Activated naive CD8-positive, alpha-beta T cell treated with anti-CD3 and anti-CD28 coated beads, Interleukin-2, amount 10 ng/mL, durations not matched to agents 7 days and 5 days (primary cell): ENCODE results near the gene GMNN. TPM values are rescaled to one million over a fixed set of nuclear protein-coding genes. Genes with fewer than 3 reads are reported as not detected.
A peak's percentile ranks its signal among the peaks of the same experiment; 100 is the strongest.

Source experiments
- ATAC-seq: fragments of 150-1000 bp; cut with Tn5 transposase; one replicate; pipeline ENCODE4 v1.10.0; 2021; ENCODE audit warnings: low read depth, moderate library complexity
- POLR2A ChIA-PET: fragments of 350-600 bp; sonication (Branson Sonifier 250); formaldehyde crosslinking; loops from one replicate; lab custom pipeline; 2021; ENCODE audit warnings: antibody characterized with exemption; lab: Charles Lee
- DNase-seq: peaks from one replicate; pipeline ENCODE4 v3.0.0; 2021
- H3K27ac Mint-ChIP-seq: one replicate; pipeline ENCODE4 v1.8.0; 2022; ENCODE audit warnings: mild to moderate bottlenecking, mixed read lengths
- H3K27me3 Mint-ChIP-seq: one replicate; pipeline ENCODE4 v1.8.0; 2022; ENCODE audit warnings: mild to moderate bottlenecking, moderate library complexity, mixed read lengths
- H3K36me3 Mint-ChIP-seq: one replicate; pipeline ENCODE4 v1.8.0; 2021; ENCODE audit warnings: mild to moderate bottlenecking, mixed read lengths
- H3K4me1 Mint-ChIP-seq: one replicate; pipeline ENCODE4 v1.8.0; 2021; ENCODE audit warnings: mixed read lengths
- H3K4me3 Mint-ChIP-seq: one replicate; pipeline ENCODE4 v1.8.0; 2022; ENCODE audit warnings: mild to moderate bottlenecking, moderate library complexity, mixed read lengths
- H3K9me3 Mint-ChIP-seq: one replicate; pipeline ENCODE4 v1.8.0; 2021; ENCODE audit warnings: mixed read lengths
- total RNA-seq, 2 experiments: library from RNA; stranded (reverse); gene quantifications; one replicate each; pipeline ENCODE4 v1.2.3, GENCODE V29; 2021

The GMNN gene
- total RNA-seq, 2 experiments from 2014 or later, result 50.1 to 53.5 TPM

DNA sequence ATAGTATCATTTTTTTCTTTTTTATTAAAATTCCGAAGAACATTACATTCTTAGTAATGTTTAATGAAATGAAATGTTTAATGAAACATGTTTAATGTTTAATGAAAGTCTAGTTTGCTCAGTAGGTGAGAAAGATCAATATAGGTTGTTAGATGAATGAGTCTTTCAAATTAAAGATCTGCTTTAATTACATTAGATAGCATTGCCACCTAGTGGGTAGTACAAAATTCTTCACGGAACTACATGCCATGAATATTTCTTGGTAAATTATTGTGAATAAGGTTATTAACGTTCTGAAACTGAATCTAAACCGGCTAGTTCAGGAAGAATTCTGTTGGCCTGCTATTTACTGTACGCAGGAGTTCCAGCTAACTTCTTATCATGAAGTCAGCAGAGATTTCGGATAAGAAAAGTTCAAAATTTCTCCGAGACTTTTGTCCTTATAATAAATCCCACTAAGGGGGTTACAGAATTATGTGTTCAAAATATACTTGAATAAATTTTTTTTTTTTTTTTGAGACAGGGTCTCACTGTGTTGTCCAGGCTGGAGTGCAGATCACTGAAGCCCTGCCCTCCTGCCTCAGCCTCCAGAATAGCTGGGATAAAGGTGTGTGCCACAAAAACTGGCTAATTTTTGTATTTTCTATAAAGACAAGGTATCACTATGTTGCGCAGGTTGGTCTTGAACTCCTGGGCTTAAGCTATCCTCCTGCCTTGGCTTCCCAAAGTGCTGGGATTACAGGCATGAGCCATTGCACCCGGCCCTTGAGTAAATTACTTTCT is 7.9 kb upstream of the GMNN start:
- H3K9me3 Mint-ChIP-seq, result peaks cover under 1% of the 10 kb centered on the region
- H3K27ac Mint-ChIP-seq, result no peak overlapping the region
- DNase-seq (no peak), ATAC-seq (no peak)
- H3K36me3 Mint-ChIP-seq, result no peaks in the 10 kb centered on the region
- POLR2A ChIA-PET, result interaction anchor here (0.5 to 0.7 kb wide), 3 partner anchors 45 to 59 kb away, joined by 3 to 6 read pairs (median 3); no protein-coding TSS in a partner anchor
- no peaks in the 10 kb centered on the region for H3K27me3 Mint-ChIP-seq
- H3K4me3 Mint-ChIP-seq, result no peak overlapping the region
- peaks cover 4% of the 10 kb centered on the region for H3K4me1 Mint-ChIP-seq

DNA sequence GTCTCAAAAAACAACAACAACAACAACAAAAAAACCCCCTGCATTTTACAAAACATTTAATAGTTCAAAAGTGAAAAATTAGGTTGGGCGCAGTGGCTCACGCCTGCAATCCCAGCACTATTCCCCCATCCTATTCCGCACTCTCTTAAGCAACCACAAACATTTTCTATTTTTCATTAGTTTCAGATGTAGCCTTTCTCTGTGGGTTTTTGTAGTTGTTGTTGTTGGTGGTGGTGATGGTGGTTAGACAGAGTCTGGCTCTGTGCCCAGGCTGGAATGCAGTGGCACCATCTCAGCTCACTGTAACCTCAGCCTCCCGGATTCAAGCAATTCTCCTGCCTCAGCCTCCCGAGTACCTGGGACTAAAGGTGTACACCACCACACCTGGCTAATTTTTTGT is 6.4 kb upstream of the GMNN start:
- ATAC-seq (no peak), DNase-seq (no peak)
- Mint-ChIP-seq H3K4me3 (no peak overlapping the region), H3K9me3 (no peaks in the 10 kb centered on the region), H3K36me3 (no peaks in the 10 kb centered on the region), H3K4me1 (peaks cover 3% of the 10 kb centered on the region), H3K27me3 (no peaks in the 10 kb centered on the region), H3K27ac (no peak overlapping the region)
- POLR2A ChIA-PET, result no interaction called here

DNA sequence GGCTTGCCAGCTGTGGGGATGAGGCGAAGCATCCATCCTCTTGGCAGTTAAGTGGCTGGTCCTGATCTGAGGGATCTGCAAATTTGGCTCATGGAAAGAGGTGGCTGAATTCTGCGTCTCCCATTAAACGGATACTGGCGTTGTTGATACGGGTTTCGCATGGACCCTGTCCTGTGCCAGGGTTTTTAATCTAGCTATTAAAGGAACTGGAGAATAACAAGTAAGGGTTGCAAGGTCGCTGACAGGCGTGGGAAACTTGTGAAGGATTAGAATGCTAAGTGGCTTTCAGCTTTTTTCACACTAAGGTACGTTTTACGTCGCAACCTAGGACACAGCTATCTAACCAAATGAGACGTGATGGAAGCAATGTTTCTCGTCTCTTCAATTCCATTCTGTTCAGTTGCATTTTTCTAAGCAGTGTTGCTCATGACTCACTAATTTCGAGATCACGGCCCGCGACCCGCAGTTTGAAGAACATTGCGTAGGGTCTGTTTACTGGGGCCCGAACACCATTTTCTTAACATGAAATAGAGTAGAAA is 852 bp downstream of the GMNN start:
- no peak for ATAC-seq
- no peaks in the 10 kb centered on the region for H3K9me3 Mint-ChIP-seq
- H3K36me3 Mint-ChIP-seq, result peaks cover 26% of the 10 kb centered on the region
- H3K4me3 Mint-ChIP-seq, result peak overlapping the region; percentile 98
- DNase-seq, result no peak
- peak overlapping the region; percentile 99 for H3K27ac Mint-ChIP-seq
- peaks cover 30% of the 10 kb centered on the region for H3K4me1 Mint-ChIP-seq
- POLR2A ChIA-PET, result interaction anchor here (0.6 to 2.6 kb wide), 7 partner anchors 13 to 113 kb away, joined by 3 to 18 read pairs (median 3); partner anchors contain the start of genes C6orf62 and TDP2
- no peaks in the 10 kb centered on the region for H3K27me3 Mint-ChIP-seq

DNA sequence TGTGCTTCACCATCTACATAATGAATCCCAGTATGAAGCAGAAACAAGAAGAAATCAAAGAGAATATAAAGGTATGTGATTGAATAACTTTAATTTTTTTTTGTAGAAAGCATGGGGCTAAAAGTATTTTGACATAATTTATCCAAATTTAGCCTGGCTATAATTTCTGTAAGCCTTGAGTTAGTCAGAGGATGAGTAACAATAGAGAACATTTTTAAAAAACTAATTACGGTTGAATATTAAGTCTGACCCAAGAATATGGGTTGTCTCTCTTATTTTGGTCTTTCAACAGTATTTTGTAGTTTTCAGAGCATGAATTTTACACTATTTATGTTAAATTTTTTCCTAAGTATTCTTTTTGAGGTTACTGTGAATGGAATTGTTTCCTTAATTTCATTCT is 2.5 kb downstream of the GMNN start:
- Mint-ChIP-seq H3K27me3 (no peaks in the 10 kb centered on the region), H3K27ac (no peak overlapping the region), H3K4me3 (peak overlapping the region; percentile 98), H3K36me3 (peaks cover 36% of the 10 kb centered on the region), H3K4me1 (peaks cover 36% of the 10 kb centered on the region), H3K9me3 (no peaks in the 10 kb centered on the region)
- POLR2A ChIA-PET, result no interaction called here
- DNase-seq (no peak), ATAC-seq (no peak)

DNA sequence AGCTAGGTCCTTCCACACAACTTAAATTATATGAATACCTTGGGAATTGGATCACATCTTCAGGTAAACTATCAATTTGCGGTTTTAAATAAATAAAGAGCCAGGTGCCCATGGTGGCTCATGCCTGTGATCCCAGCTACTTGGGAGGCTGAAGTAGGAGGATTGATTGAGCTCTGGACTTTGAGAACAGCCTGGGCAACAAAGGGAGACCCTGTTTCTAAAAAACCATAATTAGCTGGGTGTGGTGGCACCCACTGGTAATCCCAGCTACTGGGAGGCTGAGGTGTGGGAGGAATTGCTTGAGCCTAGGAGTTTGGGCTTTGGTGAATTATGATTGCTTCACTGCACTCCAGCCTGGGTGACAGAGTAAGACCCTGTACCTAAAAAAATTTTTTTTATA is 3.4 kb downstream of the GMNN start:
- H3K4me3 Mint-ChIP-seq, result peak overlapping the region; percentile 98
- peaks cover 40% of the 10 kb centered on the region for H3K4me1 Mint-ChIP-seq
- no peak for ATAC-seq
- no peak for DNase-seq
- no peaks in the 10 kb centered on the region for H3K9me3 Mint-ChIP-seq
- POLR2A ChIA-PET, result no interaction called here
- H3K27ac Mint-ChIP-seq, result no peak overlapping the region
- H3K36me3 Mint-ChIP-seq, result peaks cover 42% of the 10 kb centered on the region
- no peaks in the 10 kb centered on the region for H3K27me3 Mint-ChIP-seq

DNA sequence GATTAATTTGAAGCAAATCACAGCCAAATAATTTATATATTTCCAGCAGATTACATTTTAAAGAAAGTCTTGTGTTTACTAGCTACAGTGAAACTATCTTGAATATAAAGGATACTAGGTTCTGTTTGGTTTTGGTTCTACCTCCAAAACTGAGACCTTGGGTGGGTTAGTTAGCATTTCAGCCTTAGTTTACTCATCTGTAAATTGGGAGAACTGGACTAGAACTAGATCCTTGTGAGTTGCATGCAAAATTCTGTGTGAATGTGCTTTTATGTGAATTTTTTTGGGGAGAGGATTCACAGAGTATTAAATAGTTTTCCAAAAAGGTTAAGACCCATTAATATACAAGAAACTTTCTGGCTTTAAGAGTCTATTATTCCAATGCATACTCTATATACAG is 4.1 kb downstream of the GMNN start:
- ATAC-seq (no peak), DNase-seq (no peak)
- H3K4me1 Mint-ChIP-seq, result peaks cover 40% of the 10 kb centered on the region
- peak overlapping the region; percentile 30 for H3K4me3 Mint-ChIP-seq
- H3K9me3 Mint-ChIP-seq, result no peaks in the 10 kb centered on the region
- peaks cover 42% of the 10 kb centered on the region for H3K36me3 Mint-ChIP-seq
- POLR2A ChIA-PET, result no interaction called here
- no peaks in the 10 kb centered on the region for H3K27me3 Mint-ChIP-seq
- H3K27ac Mint-ChIP-seq, result no peak overlapping the region

DNA sequence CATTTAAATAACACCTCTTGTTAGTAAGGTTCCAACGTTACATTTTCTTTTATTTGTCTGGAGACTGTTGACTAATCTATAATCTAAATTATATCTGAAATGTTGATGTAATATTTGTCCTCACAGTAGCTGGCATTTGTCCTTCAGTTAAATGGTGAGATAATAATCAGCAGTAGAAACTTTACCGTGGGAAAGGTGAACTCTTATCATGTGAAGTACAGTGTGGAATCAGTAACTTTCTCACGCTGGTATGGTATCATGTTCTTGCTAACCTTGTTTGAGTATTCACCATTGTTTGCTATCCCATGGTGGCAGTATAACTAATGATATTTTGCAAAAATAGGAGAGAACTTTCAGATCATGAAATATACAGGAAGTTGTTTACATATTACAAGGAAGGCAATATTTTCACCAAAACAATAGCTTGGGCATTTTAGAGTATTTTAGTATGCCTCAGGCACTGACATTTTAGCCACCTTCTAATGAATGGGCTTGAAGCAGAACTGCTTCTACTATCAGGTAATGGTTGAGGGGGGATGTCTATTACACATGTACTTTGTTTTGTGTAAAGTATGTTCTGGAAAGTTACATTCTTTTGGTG is 4.8 kb downstream of the GMNN start:
- peaks cover 46% of the 10 kb centered on the region for H3K36me3 Mint-ChIP-seq
- peaks cover 41% of the 10 kb centered on the region for H3K4me1 Mint-ChIP-seq
- no peaks in the 10 kb centered on the region for H3K27me3 Mint-ChIP-seq
- DNase-seq (no peak), ATAC-seq (no peak)
- no peaks in the 10 kb centered on the region for H3K9me3 Mint-ChIP-seq
- no peak overlapping the region for H3K4me3 Mint-ChIP-seq
- POLR2A ChIA-PET, result no interaction called here
- H3K27ac Mint-ChIP-seq, result no peak overlapping the region

DNA sequence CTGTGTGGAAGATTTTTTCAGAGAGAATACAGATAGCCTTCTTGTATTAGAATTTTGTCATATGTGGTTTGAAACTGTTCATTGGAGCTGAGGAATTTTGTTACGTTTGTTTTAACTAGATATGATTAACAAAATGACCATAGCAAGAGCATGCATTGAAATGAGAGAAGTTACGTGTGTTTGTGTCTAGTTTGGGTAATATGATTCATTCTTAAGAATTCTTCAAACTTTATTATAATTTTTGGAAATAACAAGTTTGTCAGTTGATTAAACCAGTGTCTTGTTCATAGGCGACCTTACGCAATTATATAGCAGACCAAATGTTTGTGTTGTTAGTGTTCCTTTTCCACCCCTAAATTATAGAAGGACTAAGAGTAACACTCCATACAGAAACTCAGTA is 5.5 kb downstream of the GMNN start:
- DNase-seq (no peak), ATAC-seq (no peak)
- POLR2A ChIA-PET, result interaction anchor here (0.6 kb wide), 1 partner anchor 233 kb away, joined by 3 read pairs; no protein-coding TSS in a partner anchor
- Mint-ChIP-seq H3K27ac (no peak overlapping the region), H3K9me3 (no peaks in the 10 kb centered on the region), H3K36me3 (peaks cover 48% of the 10 kb centered on the region), H3K4me3 (no peak overlapping the region), H3K4me1 (peaks cover 41% of the 10 kb centered on the region), H3K27me3 (no peaks in the 10 kb centered on the region)

DNA sequence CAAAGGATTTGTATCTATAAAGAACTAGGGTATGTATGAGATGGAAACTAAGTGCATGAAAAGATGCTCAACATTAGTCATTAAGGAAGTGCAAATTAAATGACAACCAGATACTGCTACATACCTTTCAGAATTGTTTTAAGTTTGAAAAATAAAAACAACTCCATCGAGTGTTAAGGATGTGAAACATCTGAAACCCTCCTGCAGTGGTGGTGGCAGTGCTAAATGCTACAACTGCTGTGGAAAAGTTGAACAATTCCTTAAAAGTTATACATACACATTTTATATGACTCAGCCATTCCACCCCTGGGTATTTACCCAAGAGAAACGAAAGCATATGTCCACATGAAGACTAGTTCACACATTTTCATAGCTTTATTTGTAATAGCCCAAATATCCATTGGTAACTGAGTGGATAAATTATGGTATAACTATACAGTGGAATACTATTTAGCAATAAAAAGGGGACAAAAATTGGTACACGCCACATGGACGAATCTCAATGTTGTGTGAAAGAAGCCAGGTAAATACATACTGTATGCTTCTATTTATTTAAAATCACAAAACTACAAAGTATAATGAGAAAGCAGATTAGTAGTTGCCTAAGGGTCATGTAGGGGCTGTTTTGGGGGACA is 13.4 kb downstream of the GMNN start:
- ATAC-seq, result no peak
- peaks cover 27% of the 10 kb centered on the region for H3K36me3 Mint-ChIP-seq

DNA sequence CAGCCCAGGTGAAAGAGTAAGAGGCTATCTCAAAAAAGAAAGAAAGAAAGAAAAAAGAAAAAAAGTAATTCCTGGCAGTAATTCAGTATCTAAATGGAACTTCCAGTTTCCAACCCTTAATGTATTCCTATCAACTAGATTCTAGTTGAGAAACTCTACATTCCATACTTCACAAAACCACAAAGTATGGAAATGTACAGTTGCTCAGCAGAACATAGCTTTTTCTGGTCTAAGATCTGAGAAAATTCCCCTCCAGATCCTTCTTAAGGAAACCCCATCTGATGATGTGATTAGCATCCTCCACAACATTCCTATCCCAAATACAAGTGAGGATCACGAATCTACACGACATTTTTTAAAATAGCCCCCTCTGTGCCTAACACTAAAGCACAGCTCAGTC is 20.4 kb downstream of the GMNN start:
- Mint-ChIP-seq H3K4me3 (no peak overlapping the region), H3K4me1 (peaks cover 5% of the 10 kb centered on the region), H3K27me3 (no peaks in the 10 kb centered on the region), H3K9me3 (no peaks in the 10 kb centered on the region), H3K27ac (no peak overlapping the region), H3K36me3 (peaks cover 13% of the 10 kb centered on the region)
- ATAC-seq (no peak), DNase-seq (no peak)
- POLR2A ChIA-PET, result no interaction called here

More for the DNA sequence above, 13.4 kb downstream of the GMNN start:
- Mint-ChIP-seq H3K27me3 (no peaks in the 10 kb centered on the region), H3K27ac (no peak overlapping the region), H3K4me3 (no peak overlapping the region), H3K9me3 (no peaks in the 10 kb centered on the region), H3K4me1 (peaks cover 2% of the 10 kb centered on the region)
- no peak for DNase-seq
- POLR2A ChIA-PET, result interaction anchor here (1.1 kb wide), 1 partner anchor 13 kb away, joined by 3 read pairs; no protein-coding TSS in a partner anchor

DNA sequence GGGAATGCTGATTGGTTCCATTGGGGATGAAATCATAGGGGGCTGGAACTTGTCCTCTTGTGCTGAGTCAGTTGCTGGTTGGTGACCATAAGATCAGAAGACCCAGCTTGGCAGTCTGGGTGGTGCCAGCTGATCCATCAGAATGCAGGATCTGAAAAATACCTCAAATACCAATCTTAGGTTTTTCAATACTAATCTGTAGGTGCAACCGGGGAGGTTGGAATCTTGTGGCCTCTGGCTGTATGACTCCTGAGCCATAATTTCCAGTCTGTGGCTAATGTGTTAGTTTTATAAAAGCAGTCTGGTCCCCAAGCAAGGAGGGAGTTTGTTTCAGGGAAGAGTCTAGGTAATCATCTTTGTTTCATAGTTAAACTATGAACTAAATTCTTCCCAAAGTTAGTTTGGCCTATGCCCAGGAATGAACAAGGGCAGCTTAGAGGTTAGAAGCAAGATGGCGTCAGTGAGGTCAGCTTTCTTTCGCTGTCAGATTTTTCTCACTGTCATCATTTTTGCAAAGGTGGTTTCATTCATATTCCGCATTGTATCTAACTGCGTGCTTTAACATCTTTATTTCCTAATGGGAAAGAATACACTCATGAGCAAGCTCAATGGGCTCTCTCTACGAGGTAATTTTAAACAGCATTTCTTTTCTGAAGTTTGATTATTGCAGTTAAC is 22.0 kb downstream of the GMNN start:
- Mint-ChIP-seq H3K27ac (no peak overlapping the region), H3K4me3 (no peak overlapping the region), H3K27me3 (no peaks in the 10 kb centered on the region), H3K9me3 (no peaks in the 10 kb centered on the region), H3K4me1 (peaks cover 5% of the 10 kb centered on the region), H3K36me3 (peaks cover 16% of the 10 kb centered on the region)
- ATAC-seq (no peak), DNase-seq (no peak)
- POLR2A ChIA-PET, result no interaction called here

DNA sequence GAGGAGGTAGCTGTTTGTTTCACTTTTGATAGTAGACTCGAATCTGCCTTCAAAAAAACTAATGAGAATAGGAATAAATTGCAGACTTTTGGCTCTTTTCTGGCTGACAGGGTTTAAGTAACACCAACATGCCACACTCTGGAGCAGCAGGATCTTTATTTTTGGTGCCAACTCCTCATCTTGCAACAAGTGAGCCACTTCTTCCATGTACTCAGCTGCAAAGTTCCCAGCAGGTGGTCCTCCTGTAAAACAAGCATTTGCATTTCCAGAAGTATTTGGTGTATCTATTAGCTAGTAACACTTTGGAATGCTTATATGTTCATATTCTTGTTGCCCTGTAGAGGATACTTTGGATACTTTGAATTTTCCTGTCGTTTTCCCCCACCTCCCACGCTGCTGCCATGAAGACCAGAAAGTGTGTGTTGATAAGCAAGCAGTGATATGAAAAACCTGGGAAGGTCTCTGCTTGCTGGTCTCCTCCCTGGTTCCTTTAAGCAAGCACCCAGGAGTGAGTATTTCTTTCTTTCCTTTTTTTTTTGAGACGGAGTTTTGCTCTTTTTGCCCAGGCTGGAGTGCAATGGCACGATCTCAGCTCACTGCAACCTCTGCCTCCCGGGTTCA is 23.0 kb downstream of the GMNN start:
- Mint-ChIP-seq H3K36me3 (peaks cover 16% of the 10 kb centered on the region), H3K27me3 (no peaks in the 10 kb centered on the region), H3K27ac (no peak overlapping the region), H3K4me1 (peaks cover 5% of the 10 kb centered on the region), H3K9me3 (no peaks in the 10 kb centered on the region), H3K4me3 (no peak overlapping the region)
- no peak for DNase-seq
- no peak for ATAC-seq
- POLR2A ChIA-PET, result interaction anchor here (0.7 kb wide), 1 partner anchor 288 kb away, joined by 3 read pairs; no protein-coding TSS in a partner anchor
